HG02642 (cell line): ENCODE data around the gene OAT.
"Not testable (repeated sequence)": the region's sequence is repeated elsewhere in the genome, so short reads cannot be mapped to it uniquely, and the experiment has no call there.

Experiments
- ATAC-seq: cut with Tn5 transposase; IDR thresholded peaks from one replicate; pipeline ENCODE4 v1.9.1; 2021; ENCODE audit warnings: mild to moderate bottlenecking; ENCODE audit not compliant: unreplicated experiment, poor library complexity

Gene OAT

DNA sequence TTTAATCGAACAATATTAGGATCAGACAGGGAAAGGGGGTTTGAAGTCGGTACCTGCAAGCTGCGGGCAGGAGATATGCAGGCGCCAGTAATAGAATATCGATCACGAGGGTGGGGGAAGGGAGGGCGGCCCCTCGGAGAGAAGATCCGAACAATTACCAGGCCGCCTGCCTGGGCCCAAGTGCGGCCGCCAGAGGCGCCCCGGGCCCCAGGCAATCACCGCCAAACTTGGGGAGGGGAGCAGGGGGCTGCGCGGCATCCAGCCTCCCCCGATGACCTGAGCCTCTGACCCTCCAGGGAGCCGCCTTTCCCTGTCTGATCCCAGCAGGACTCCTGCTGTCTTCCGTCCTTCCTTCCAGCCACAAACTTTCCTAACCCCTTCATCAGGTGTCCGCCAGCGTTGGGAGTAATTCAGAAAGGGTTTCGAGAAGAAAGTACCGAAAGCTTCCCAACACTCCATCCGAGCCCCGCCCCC is 30.0 kb upstream of the OAT start:
- no peak for ATAC-seq

GRCh38 chr10:124447751-124448466 is 29.2 kb upstream of the OAT start:
- ATAC-seq = no peak

GRCh38 chr10:124446830-124447750 is 28.4 kb upstream of the OAT start:
- no peak for ATAC-seq

DNA sequence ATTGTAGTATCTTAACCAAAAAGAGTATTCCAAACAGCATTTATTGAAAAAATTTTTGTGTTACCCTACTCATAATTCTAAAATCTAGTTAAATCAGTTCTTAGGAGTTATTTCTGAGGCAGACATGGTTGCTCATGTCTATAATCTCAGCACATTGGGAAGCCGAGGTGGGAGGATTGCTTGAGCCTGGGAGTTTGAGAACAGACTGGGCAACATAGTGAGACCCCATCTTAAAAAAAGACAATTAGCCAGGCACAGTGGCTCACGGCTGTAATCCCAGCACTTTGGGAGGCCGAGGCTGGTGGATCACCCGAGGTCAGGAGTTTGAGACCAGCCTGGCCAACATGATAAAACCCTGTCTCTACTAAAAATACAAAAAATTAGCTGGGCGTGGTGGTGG is 23.0 kb upstream of the OAT start:
- ATAC-seq = not testable (repeated sequence)

DNA sequence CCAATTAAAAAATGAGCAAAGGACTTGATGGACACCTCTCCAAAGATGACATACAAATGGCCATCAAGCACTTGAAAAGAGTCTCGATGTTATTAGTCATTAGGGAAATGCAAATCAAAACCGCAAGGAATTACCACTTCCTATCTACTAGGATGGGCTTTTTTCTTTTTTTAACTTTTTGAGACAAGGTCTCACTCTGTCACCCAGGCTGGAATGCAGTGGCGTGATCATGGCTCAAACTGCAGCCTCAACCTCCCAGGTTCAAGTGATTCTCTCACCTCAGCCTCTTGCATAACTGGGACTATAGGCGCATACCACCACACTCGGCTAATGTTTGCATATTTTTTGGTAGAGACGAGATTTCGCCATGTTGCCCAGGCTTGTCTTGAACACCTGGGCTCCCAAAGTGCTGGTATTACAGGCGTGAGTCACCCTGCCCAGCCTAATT is 17.5 kb upstream of the OAT start:
- ATAC-seq = peak; percentile 67

DNA sequence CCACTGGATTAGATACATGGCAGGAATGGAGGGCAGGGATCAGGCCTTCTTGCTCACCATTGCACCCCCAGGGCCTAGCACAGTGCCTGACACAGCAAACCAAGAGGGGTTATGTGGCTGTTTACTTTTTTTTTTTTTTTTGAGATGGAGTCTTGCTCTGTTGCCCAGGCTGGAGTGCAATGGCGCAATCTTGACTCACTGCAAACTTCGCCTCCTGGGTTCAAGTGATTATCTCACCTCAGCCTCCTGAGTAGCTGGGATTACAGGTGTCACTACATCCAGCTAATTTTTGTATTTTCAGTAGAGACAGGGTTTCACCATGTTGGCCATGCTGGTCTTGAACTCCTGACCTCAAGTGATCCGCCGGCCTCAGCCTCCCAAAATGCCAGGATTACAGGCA is 17.0 kb upstream of the OAT start:
- not testable (repeated sequence) for ATAC-seq

- no peak for ATAC-seq
Observed at GRCh38 chr10:124433461-124433860, 14.7 kb upstream of the OAT start.

GRCh38 chr10:124430077-124430476 is 11.4 kb upstream of the OAT start:
- ATAC-seq = no peak

DNA sequence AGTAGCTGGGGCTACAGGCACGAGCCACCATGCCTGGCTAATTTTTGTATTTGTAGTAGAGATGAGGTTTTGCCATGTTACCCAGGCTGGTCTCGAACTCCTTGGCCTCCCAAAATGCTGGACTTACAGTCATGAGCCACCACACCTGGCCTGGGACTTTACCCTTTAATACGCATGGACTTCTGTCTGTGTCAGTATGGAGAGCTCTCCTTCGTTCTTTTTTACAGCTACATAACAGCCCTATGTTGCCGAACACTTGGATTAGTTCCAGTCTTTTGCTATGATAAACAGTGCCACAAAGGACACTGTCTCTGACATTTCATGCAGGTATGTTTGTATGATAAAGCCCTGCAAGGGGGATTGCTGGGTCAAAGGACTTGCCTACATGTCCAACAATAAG is 10.9 kb upstream of the OAT start:
- ATAC-seq = no peak

DNA sequence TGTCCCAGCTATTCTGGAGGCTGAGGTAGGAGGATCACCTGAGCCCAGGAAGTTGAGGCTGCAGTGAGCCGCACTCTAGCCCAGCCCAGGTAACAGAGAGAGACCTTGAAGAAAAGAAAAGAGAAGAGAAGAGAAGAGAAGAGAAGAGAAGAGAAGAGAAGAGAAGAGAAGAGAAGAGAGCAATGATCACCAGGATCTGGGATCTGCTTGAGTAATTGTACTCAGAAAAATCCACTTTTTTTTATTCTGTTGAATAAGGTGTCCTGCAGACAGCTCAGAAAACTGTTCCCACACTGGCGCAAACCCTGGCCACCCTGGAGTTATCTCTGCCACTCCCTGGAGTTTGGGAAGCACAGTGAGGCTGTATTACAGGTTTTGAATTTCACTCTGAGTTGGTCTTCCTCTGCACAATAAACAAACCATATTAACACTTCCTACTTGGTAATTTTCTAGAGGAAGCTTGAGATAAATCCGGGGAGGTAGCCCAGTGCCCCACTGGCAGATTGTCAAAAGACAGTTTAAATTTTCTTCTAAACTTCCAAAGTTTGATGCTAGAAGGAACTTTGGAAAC is 9.6 kb upstream of the OAT start:
- no peak for ATAC-seq

- ATAC-seq = no peak
Observed at GRCh38 chr10:124425227-124425962, 6.7 kb upstream of the OAT start.

DNA sequence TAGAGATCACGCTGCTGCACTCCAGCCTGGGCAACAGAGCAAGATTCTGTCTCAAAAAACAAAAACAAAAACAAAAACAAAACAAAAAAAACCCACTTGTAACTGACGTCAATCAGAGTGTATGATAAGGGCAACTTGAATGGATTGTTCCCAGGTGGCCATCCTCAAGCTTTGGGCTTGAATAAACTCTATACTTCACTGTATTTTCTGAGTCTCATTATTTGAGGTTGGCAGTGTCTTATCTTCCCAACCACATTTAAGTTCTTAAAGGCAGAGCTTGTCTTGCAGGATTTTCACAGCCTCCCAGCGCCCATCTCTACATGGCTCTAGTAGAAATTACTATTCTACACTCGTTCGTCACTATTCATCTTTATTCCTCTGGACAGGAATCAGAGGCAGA is 5.1 kb upstream of the OAT start:
- ATAC-seq = no peak

GRCh38 chr10:124422742-124423141 is 4.0 kb upstream of the OAT start:
- no peak for ATAC-seq

DNA sequence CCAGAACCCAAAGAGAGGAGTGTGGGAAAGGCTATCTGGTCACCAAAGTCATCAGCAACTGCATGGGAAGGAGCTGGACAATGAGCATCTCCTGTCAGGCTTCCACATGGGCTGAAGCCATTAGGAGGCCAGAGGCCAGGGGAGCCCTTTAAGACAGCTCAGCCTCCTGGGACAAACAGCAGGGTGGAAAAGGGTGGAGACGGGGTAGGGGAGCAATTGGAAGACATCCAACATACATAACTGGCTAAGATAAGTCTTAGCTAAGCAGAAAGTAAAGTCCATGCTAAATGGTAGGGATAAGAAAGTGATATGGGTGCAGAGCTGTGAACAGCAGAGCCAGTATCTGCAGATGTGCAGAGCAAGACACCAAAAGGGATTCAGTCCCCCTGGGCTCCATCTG is 1.5 kb upstream of the OAT start:
- no peak for ATAC-seq

GRCh38 chr10:124419635-124420034 is 912 bp upstream of the OAT start:
- no peak for ATAC-seq

GRCh38 chr10:124417895-124418725 is 613 bp downstream of the OAT start:
- peak; percentile 34 for ATAC-seq

DNA sequence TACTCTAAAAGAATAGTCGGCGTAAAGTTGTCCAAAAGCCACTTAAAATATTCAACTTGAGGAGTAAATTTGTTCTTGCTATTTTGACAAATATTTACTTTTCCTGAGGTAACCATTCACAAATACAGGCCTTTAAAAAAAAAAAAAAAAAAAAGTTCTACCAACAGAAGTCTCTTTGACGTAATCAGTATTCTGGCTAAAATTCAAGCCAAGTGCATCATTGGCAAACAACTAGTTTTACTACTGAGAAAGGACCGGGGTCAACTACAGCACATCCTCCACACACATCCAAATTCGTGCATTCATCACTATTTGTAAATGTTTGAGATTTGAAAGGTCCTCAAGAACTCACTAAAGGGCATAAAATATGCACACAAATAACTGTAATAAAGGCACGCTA is 2.0 kb downstream of the OAT start:
- ATAC-seq = no peak

DNA sequence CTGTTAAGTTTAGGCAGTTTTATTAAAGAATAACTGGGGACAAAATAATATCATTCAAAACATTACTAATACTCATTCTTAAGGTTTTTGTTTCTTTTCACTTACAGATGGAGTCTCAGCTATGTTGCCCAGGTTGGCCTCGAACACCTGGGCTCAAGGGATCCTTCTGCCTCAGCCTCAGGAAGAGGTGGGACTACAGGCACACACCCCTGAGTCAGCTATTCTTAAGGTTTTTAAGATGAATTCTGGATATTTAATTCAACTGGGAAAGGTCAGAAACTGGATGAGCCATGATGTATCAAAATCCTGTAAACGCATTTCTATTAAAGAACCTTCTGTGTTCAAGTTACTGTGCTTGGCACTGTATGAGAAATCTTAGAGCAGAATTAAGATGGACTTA is 3.5 kb downstream of the OAT start:
- ATAC-seq = no peak

GRCh38 chr10:124414076-124414475 is 4.6 kb downstream of the OAT start:
- ATAC-seq = no peak

DNA sequence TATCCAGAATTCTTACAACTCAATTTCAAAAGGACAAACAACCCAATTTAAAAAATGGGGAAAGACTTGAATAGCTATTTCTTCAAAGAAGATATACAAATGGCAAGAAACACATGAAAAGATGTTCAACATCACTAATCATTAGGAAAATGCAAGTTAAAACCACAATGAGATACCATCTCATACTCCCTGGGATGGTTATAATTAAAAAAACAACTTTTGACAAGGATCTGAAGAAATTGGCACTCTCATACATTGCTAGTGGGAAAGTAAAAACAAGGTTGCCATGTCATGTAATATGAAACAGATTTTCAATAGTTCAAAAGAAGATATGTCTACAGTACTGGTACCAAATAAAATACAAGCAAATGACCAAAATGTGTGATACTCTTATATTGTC is 9.0 kb downstream of the OAT start:
- ATAC-seq = no peak
